HL-60/S4 treated with phorbol 12-myristate 13-acetate at 8.2 ng/mL for 4 days and 3 days (cell line): ENCODE results near the gene ATL2.
"Not testable (repeated sequence)": the region's sequence is repeated elsewhere in the genome, so short reads cannot be mapped to it uniquely, and the experiment has no call there.

Experiments used
- in situ Hi-C: fragments of 300-500 bp; cut with MboI; formaldehyde crosslinking; loops from 2 replicates; pipeline ENCODE4 v1.15.0; 2022; ENCODE audit warnings: low sequenced_read_pairs

ATL2 gene

DNA sequence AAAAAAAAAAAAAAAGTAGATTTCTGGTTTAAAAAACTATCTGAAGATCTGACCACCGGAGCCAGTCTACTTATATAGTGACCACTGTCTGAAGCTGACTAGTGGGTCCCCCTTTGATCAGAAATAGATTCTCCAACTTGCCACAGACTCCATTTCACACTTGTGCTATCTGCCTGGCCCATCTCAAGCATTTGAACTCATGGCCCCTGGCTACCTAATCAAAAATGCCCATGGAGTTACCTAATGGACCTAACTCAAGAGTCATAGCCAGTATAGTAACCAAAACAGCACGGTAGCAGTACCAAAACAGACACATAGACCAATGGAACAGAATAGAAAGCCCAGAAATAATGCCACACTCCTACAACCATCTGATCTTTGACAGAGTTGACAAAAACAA lies 17.0 kb upstream of the ATL2 start:
- in situ Hi-C loops: no loop called here

DNA sequence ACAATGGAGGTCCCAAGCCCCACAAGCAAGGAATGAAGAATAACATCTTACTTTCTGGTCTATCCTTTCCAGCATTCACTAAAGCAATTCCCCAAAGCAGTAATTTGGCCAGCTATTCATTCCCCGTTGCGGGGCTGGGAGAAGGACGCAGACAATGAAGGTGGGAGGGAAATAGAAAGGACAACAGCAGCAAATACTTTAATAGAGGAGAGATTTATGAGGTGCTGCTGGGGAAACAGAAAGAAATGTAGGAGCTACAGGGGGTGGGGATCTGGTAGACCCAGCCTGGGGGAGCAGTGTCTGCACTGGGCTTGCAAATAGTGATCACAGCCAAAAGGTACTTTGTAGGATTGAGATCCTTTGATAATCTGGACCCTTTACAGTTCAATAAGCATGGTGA lies 13.9 kb upstream of the ATL2 start:
- in situ Hi-C loops: no loop called here

- in situ Hi-C loops: no loop called here
Measured at GRCh38 chr2:38387887-38388286, 10.8 kb upstream of the ATL2 start.

DNA sequence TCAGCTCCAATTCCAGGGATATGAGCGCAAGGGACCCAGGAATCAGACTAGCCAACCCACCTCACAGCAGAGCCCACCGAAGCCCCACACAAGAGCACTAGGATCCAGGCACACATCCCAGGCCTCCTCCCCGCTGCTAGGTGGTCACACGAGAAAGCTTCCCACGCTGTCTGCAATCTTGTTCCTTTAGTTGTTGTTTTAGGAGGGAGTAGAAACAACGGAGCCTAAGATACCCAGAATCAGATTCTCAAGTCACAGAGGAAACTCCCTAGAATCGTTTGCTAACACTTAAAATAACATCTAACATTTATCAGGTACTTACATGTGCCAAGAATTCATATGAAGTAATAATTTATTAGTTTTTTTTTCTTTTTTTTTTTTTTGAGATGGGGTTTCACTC lies 9.7 kb upstream of the ATL2 start:
- in situ Hi-C loops: no loop called here

DNA sequence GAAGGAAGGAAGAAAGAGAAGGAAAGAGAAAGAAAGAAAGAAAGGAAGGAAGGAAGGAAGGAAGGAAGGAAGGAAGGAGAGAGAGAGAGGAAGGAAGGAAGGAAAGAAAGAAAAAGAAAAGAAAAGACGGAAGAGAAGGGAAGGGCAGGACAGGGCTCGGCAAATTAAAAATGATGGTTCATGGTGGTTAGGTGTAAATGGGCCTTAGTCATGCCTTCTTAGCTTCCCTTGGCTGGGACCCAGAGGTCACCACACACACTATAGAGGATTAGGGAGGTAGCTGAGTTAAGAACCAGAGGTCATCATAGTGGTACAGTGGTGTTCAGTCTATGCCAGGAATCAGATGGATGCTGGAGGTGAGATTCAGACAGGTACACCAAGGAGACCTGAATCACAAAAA lies 9.3 kb upstream of the ATL2 start:
- in situ Hi-C loops: no loop called here

DNA sequence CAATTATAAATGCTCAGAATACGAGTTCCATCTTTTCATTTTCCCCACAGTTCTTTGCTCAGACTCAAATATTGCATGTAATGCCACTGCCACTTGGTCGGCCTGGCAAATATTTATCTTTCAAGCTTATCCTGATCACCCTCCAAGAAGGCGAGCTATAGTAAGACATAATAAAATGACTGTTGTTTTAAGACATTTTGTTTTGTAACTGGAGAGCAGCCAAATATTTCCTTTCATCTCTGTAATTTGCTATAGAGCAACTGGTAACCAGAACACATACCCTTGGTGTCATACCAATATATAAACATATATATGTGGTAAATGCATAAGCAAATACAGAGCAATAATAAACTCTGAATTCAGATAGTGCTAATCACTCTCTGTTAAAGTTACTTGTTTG lies 7.3 kb upstream of the ATL2 start:
- in situ Hi-C loops: no loop called here

GRCh38 chr2:38383741-38384140 lies 6.7 kb upstream of the ATL2 start:
- in situ Hi-C loops: not testable (repeated sequence)

- in situ Hi-C loops: no loop called here
Measured at GRCh38 chr2:38381381-38382143, 4.5 kb upstream of the ATL2 start.

GRCh38 chr2:38380397-38381130 lies 3.5 kb upstream of the ATL2 start:
- in situ Hi-C loops: no loop called here

DNA sequence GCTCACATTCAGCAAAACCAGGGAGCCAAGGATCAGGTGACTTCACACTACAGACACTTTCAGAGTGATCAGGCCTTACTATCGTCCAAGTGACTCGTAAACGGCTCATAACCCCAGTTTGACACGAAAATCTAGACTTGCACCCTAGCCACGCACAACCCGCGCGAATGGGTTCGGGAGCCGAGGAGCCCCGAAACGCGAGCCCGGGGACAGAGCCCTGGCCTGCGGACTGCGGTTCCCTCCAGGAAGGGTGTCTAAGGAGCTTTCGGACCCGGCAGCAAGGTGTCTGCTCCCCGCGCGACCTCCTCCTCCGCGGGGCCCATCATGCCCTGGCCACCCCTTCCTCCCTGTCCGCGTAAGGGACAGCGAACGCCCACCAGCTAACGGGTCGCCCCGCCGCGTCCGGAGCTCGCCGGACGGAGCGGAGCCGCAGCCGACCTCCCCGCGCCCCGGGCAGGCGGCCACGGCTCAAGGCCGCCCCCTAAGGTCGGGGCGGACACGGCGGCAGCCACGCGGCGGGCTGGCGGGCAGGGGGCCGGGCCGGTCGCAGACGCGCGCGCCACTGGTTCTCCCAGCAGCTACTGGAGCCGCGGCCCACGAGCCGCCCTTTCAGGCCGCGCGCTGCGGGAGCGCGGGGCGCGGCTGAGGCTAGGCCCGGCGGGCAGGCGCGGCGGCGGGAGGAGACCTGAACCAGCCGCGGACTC lies 575 bp downstream of the ATL2 start:
- in situ Hi-C loops: no loop called here

DNA sequence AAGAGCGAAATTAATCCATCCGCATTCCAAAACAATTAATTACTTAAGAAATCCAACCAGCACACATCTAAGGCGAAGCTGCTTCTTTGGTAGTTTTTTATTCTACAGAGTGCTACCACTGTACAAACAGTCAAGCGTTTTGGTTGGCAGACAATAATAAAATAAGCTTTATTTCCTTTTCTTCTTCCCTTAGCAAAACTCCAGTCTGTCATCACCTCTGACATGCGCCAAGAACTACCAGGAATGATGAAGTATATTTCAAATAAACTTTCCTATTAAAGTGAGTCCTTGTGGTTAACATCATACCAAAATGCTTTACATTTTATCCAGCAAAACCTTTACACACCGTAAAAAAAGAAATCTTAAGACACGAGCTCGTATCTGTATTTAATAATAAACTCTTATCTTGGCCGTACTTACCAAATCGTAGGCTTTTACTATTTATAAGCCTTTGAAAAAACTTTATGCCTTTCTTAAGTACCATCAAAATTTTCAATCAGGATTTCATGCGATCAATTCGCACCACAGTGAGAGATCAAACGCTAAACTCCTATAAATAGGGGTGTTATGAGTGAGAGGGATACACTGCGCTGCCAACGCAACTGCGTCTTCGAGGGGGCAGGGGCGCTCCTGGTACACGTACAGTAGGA lies 1.3 kb downstream of the ATL2 start:
- in situ Hi-C loops: no loop called here

- in situ Hi-C loops: no loop called here
Measured at GRCh38 chr2:38374984-38375383, 2.1 kb downstream of the ATL2 start.

GRCh38 chr2:38371235-38371634 lies 5.8 kb downstream of the ATL2 start:
- in situ Hi-C loops: no loop called here

- in situ Hi-C loops: no loop called here
Measured at GRCh38 chr2:38370664-38371063, 6.4 kb downstream of the ATL2 start.

GRCh38 chr2:38362232-38362631 lies 14.8 kb downstream of the ATL2 start:
- in situ Hi-C loops: no loop called here

GRCh38 chr2:38360177-38360576 lies 16.9 kb downstream of the ATL2 start:
- in situ Hi-C loops: no loop called here

DNA sequence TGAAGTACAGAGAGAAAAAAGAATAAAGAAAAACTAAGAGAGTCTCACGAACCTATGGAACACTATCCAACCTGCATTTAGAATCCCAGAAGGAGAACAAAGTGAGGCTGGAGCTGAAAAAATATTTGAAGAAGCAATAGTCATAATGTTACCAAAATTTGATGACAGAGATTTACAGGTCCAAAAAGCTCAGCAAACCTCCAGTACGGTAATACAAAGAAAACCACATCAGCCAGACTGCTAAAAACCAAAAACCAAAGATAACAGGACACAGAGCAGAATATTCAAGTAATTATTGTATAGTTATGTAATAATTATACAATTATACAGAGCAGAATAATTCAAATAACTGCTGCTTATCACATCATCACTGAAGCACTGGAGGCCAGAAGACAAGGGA lies 23.7 kb downstream of the ATL2 start:
- in situ Hi-C loops: no loop called here

DNA sequence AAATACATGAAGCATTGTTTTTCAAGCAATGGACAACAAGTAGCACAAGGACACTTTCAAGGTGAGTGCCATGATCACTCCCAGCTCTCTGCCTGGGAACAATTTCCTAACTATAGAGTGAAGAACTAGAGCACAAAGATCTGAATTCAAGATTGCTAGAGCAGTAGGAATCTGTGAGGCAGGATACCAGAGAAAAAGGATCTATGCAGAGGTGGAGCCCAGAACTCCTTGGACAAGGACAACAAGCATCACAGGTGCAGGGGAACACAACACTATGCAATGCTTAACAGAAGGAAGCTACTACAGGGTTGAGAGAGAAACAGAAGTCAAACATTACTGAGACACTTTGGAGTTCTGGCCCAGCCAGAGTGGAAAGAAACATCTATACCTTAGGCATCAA lies 24.7 kb downstream of the ATL2 start:
- in situ Hi-C loops: no loop called here

DNA sequence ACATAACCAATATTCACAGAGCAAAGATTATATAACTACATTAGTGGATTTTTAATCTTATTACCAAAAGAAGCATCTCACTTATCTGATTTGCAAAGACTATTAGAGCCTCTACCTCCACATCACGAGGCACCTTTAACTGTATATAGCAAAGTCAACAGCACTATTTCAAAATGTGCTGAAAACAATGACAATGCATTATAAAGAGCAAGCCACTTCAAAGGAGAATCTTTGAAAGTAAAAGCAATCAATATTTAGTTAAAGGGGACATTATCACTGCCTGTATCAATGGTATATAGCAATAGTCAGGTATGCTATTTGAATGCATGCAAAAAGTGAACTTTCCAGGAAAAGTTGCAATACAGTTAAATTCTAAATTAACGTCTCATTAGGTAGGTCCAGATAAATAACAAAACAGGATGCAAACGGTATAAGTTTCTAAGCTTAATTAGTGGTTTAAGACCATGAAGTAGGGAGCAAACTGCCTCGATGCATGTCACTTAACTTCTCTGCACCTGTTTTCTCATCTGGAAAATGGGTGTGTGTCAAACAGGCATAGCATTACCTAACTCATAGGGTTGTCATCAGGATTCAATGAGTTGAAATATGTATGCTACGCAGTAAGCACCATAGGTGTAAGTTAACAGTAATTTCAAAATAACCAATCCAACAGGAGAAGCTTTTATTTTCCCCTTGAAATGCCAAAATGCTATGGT lies 31.6 kb downstream of the ATL2 start:
- in situ Hi-C loops: no loop called here

DNA sequence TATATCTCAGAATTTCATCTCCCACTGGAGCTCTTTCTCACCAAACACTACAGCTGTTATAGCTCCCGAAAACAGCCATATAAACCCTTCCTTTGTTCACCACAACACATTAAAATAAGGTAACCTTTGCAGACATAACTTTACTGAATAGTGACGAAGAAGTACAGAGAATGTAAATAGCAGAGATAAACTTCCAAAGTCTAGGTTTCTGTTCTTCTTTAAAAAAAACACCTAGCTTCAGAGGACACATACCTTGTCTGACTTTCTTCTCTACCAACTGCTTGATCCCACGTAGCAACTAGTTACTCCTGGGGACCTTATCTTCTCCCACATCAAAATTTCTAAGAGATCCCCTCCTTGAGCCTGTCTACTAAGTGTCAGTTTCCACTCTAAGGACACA lies 32.3 kb downstream of the ATL2 start:
- in situ Hi-C loops: no loop called here

- in situ Hi-C loops: no loop called here
Measured at GRCh38 chr2:38343212-38343611, 33.9 kb downstream of the ATL2 start.
